Gastroesophageal sphincter (tissue), 3 donors: ENCODE data around the gene KRIT1.
"Not testable (repeated sequence)": the region's sequence is repeated elsewhere in the genome, so short reads cannot be mapped to it uniquely, and the experiment has no call there.

Experiments used
- CTCF ChIP-seq, 4 experiments: fragments of 200-600 bp in 2 of 4; fragments of 450-650 bp in 2 of 4; sonication (generic) in 1 of 4; IDR thresholded peaks; one replicate each; pipeline ENCODE4 v1.5.1; 2017 to 2019; ENCODE audit warnings: antibody characterized with exemption in 4 of 4, mild to moderate bottlenecking in 2 of 4, moderate library complexity in 2 of 4
- EP300 ChIP-seq: sonication (generic); formaldehyde crosslinking; IDR thresholded peaks from one replicate; pipeline ENCODE4 v1.6.1; 2017; ENCODE audit warnings: antibody characterized with exemption, mild to moderate bottlenecking
- POLR2A ChIP-seq, 2 donors: fragments of 450-650 bp; IDR thresholded peaks; one replicate each; pipeline ENCODE4 v1.6.1; 2017; ENCODE audit warnings: antibody characterized with exemption in 2 of 2, mild to moderate bottlenecking in 2 of 2, moderate library complexity in 1 of 2
- POLR2AphosphoS5 ChIP-seq: sonication (generic); formaldehyde crosslinking; IDR thresholded peaks from one replicate; pipeline ENCODE4 v1.6.1; 2017; ENCODE audit warnings: antibody characterized with exemption

GRCh38 chr7:92184294-92184693 is 61.4 kb downstream of the KRIT1 start:
- not testable (repeated sequence) for TF ChIP-seq CTCF (IDR thresholded peaks at IDR 0.05); POLR2A (IDR thresholded peaks at IDR 0.05); POLR2AphosphoS5; EP300
